T-cell (primary cell): ENCODE data around the gene FAM72C. TPM values are rescaled to one million over a fixed set of nuclear protein-coding genes. Genes with fewer than 3 reads are reported as not detected.
"Not testable (repeated sequence)": the region's sequence is repeated elsewhere in the genome, so short reads cannot be mapped to it uniquely, and the experiment has no call there.

Source experiments
- ATAC-seq, 4 experiments: fragments of 200-7000 bp in 3 of 4; fragments of 150-1000 bp in 1 of 4; cut with Tn5 transposase; replicated peaks in 1 of 4; 1 replicate in 3 of 4; 2 replicates in 1 of 4; pipeline ENCODE4 v1.10.0; 2021; ENCODE audit warnings: moderate library complexity in 3 of 4, mild to moderate bottlenecking in 2 of 4, moderate number of reproducible peaks in 1 of 4
- CTCF ChIA-PET, 2 donors: fragments of 300-600 bp; sonication (Branson Sonifier 250); formaldehyde crosslinking; loops; one replicate each; lab custom pipeline; 2022; ENCODE audit warnings: antibody characterized with exemption in 2 of 2; lab: Charles Lee
- POLR2A ChIA-PET, 2 donors: fragments of 300-600 bp; sonication (Branson Sonifier 250); formaldehyde crosslinking; loops; one replicate each; lab custom pipeline; 2022; ENCODE audit warnings: antibody characterized with exemption in 2 of 2; lab: Charles Lee
- DNase-seq, 35 experiments: peaks; one replicate each; pipeline versions ENCODE4 v3.0.0 to v3.0.0-alpha.2; 2013 to 2023
- H3K27ac ChIP-seq: one replicate; pipeline ENCODE4 v1.5.1; 2013; ENCODE audit warnings: low read length
- H3K27me3 ChIP-seq, 2 experiments: replicated peaks in 1 of 2; 1 replicate in 1 of 2; 2 replicates in 1 of 2; pipeline versions ENCODE4 v1.6.1 to v1.7.0; 2013; ENCODE audit warnings: low read length in 1 of 2, mixed read lengths in 1 of 2; ENCODE audit not compliant: control insufficient read depth in 2 of 2, insufficient read depth in 2 of 2; ENCODE audit errors: extremely low read depth in 1 of 2
- H3K36me3 ChIP-seq, 2 donors: 1 replicate in 1 of 2; 2 replicates in 1 of 2; pipeline versions ENCODE4 v1.6.1 to v1.7.0; 2013; ENCODE audit warnings: low read length in 1 of 2; ENCODE audit not compliant: control insufficient read depth in 2 of 2, insufficient read depth in 1 of 2; ENCODE audit errors: extremely low read depth in 1 of 2
- H3K4me1 ChIP-seq, 2 experiments: 1 replicate in 1 of 2; 2 replicates in 1 of 2; pipeline versions ENCODE4 v1.6.1 to v1.7.0; 2013; ENCODE audit warnings: low read length in 2 of 2, mixed read lengths in 1 of 2; ENCODE audit not compliant: insufficient read depth in 2 of 2, control insufficient read depth in 1 of 2; ENCODE audit errors: extremely low read depth in 1 of 2
- H3K4me3 ChIP-seq, 2 donors: 1 replicate in 1 of 2; 2 replicates in 1 of 2; pipeline versions ENCODE4 v1.5.1 to v1.7.0; 2013; ENCODE audit warnings: mild to moderate bottlenecking in 2 of 2, low read length in 1 of 2, moderate library complexity in 1 of 2; ENCODE audit not compliant: control insufficient read depth in 1 of 2; ENCODE audit errors: extremely low read depth in 1 of 2
- H3K9me3 ChIP-seq: 2 replicates; pipeline ENCODE4 v1.7.0; 2013
- H3K27ac Mint-ChIP-seq, 2 donors: one replicate each; pipeline ENCODE4 v1.8.0; 2020 to 2021; ENCODE audit warnings: mild to moderate bottlenecking in 2 of 2, mixed read lengths in 2 of 2
- H3K27me3 Mint-ChIP-seq, 2 donors: one replicate each; pipeline ENCODE4 v1.8.0; 2021 to 2022; ENCODE audit warnings: mixed read lengths in 2 of 2
- H3K36me3 Mint-ChIP-seq: one replicate; pipeline ENCODE4 v1.8.0; 2021; ENCODE audit warnings: mixed read lengths
- H3K4me1 Mint-ChIP-seq, 3 donors: one replicate each; pipeline ENCODE4 v1.8.0; 2020 to 2022; ENCODE audit warnings: mixed read lengths in 3 of 3, mild to moderate bottlenecking in 1 of 3
- H3K4me3 Mint-ChIP-seq, 3 donors: one replicate each; pipeline ENCODE4 v1.8.0; 2020 to 2022; ENCODE audit warnings: mild to moderate bottlenecking in 3 of 3, mixed read lengths in 3 of 3, moderate library complexity in 3 of 3
- H3K9me3 Mint-ChIP-seq, 3 donors: one replicate each; pipeline ENCODE4 v1.8.0; 2020 to 2022; ENCODE audit warnings: mixed read lengths in 3 of 3
- WGBS: methylation state at CpG from one replicate; pipeline ENCODE4 v1.1.5; 2013; ENCODE audit warnings: missing lambda C conversion rate; ENCODE audit not compliant: insufficient coverage; 5-methylcytosine and 5-hydroxymethylcytosine counted together
- total RNA-seq, 35 experiments: library from RNA in 6 of 35; stranded (reverse) in 6 of 35; fragments of 120-200 nt in 1 of 35; gene quantifications; one replicate each; pipeline versions ENCODE4 v1.2.1 to v1.2.4 and lab custom pipeline; 2013 to 2026

Gene FAM72C
- total RNA-seq, 5 donors from 2014 or later (not counting 1 experiment from before 2014, with no cell fraction given) = 0.26 to 0.70 (median 0.41) TPM; not detected in 1

DNA sequence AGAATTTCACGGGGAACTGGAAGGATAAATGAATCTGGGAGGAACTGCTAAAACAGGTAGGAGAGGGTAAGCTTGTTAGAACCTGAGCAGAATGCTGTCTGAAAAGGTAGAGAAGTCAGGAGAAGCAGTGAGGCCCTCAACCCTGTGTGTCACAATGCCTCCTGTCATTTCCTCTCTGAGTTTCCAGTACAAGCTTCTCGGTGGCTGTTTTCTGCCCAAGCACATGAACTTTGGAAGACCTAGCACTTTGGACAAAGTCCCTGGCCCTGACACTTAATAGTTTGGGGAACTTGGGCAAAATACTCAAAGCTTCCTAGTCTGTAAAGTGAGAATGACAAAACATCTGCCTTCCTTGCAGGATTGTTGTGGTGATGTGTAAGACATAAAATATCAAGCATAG, 52.7 kb downstream of the FAM72C start:
- H3K4me1 ChIP-seq, H3K27ac ChIP-seq, H3K4me3 ChIP-seq, CTCF ChIA-PET, H3K36me3 ChIP-seq, H3K27me3 Mint-ChIP-seq, DNase-seq, H3K4me3 Mint-ChIP-seq, H3K9me3 Mint-ChIP-seq, H3K27me3 ChIP-seq, H3K27ac Mint-ChIP-seq, H3K9me3 ChIP-seq, H3K36me3 Mint-ChIP-seq, ATAC-seq, H3K4me1 Mint-ChIP-seq, POLR2A ChIA-PET: not testable (repeated sequence)
- WGBS = no CpG with 5 or more reads among the region's 2 CpGs

DNA sequence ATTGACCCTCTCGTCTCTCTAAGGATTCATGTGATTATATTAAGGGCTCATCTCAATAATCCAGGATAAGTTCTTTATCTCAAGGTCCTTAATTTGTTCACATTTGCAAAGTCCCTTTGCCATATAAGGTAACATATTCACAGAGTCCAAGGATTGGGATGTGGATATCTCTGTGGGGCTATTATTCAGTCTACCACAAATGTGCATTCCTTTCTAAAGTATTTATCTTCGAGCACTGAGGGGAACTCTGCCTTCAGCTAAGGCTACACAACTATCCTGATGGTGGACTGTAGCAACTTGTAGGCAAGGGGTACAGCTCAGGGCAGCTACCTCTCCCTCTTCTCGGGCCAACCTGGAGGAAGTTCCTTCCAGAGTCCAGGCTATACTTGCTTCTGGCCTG, 53.2 kb downstream of the FAM72C start:
- POLR2A ChIA-PET = not testable (repeated sequence)

DNA sequence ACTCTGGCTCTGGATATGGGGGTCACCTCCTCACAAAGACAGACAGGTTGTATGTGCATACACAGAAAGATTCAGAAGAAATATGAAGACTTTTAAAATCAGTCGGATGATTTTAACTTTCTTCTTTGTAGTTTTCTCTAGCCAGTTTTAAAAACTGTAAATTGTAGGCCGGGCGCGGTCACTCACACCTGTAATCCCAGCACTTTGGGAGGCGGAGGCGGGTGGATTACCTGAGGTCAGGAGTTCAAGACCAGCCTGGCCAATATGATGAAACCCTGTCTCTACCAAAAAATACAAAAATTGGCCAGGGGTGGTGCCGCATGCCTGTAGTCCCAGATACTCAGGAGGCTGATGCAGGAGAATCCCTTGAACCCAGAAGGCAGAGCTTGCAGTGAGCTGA, 58.1 kb downstream of the FAM72C start:
- H3K27me3 Mint-ChIP-seq, H3K9me3 Mint-ChIP-seq, H3K4me1 Mint-ChIP-seq, H3K4me3 ChIP-seq, H3K27ac Mint-ChIP-seq, H3K27ac ChIP-seq, H3K27me3 ChIP-seq, DNase-seq, H3K4me1 ChIP-seq, POLR2A ChIA-PET, ATAC-seq, H3K36me3 Mint-ChIP-seq, H3K9me3 ChIP-seq, H3K4me3 Mint-ChIP-seq, CTCF ChIA-PET, H3K36me3 ChIP-seq: not testable (repeated sequence)
- no CpG with 5 or more reads among the region's 7 CpGs for WGBS

More for the DNA sequence above, 53.2 kb downstream of the FAM72C start:
- WGBS = no CpG with 5 or more reads among the region's 3 CpGs
- H3K27me3 Mint-ChIP-seq, H3K4me1 Mint-ChIP-seq, H3K36me3 ChIP-seq, H3K27ac ChIP-seq, H3K4me3 ChIP-seq, DNase-seq, ATAC-seq, H3K27ac Mint-ChIP-seq, H3K4me1 ChIP-seq, CTCF ChIA-PET, H3K9me3 ChIP-seq, H3K4me3 Mint-ChIP-seq, H3K9me3 Mint-ChIP-seq, H3K36me3 Mint-ChIP-seq, H3K27me3 ChIP-seq: not testable (repeated sequence)
